ENCODE measurements around the gene SV2C. TPM values are rescaled to one million over a fixed set of nuclear protein-coding genes. Genes with fewer than 3 reads are reported as not detected.

The SV2C gene
- total and polyA plus RNA-seq, 4 donors = under 0.01 to 0.04 (median 0.03) TPM; not detected in 1

DNA sequence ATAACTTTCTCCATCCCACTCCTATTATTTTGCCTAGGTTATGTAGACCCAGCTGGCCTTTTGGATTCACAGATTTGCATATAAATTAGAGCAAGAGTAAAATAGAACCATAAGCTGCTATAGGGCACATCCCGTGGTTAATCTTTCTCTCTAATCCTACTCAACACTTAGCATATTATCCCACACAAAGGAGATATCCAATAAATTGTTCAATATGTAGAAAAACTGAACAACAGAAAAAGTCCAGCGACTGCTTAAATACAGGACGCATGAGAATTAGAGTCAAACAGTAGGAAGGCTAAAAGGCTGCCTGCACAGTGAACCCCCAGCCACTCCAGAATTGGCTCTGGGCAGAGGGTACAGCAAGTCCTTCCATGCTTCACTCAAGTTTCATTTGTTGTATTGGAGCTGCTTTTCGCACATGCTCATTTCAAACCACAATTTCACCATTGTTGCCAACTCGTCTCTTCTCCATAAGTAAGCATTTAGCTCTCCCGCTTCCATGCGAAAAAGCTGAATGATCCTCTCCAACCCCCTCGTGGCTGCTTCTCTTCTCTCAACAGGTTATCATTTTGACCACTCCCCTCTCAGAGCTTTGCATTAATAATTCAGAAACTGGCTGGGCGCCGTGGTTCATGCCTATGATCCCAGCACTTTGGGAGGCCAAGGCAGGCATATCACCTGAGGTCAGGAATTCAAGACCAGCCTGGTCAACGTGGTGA, 305.8 kb downstream of the SV2C start:
- no peak overlapping the region for H3K4me3 ChIP-seq (ENCODE audit: low read depth in 1 of 3, low read length in 3 of 3)
- no peak for TF ChIP-seq EGR1 (IDR thresholded peaks at IDR 0.05; ENCODE audit: low read depth in 2 of 2)
- H3K27ac ChIP-seq (ENCODE audit: low read depth in 1 of 2, low read length in 2 of 2) = peak overlapping the region; percentile 61 to 66
- no peaks in the 10 kb centered on the region for H3K9me3 ChIP-seq (ENCODE audit: control insufficient read depth in 4 of 4, low read length in 3 of 4)
- WGBS = 80% methylated on average over 11 of the region's 11 CpGs
- H3K9ac ChIP-seq (ENCODE audit: low read depth in 1 of 2, low read length in 2 of 2) = no peak overlapping the region
- H3K27me3 ChIP-seq (ENCODE audit: control insufficient read depth in 4 of 4, insufficient read depth in 4 of 4, low read length in 3 of 4) = no peaks in the 10 kb centered on the region
- H3K36me3 ChIP-seq (ENCODE audit: control insufficient read depth in 4 of 4, insufficient read depth in 3 of 4, low read depth in 1 of 4, low read length in 3 of 4) = no peaks in the 10 kb centered on the region
- peaks cover 25 to 70% (median 57%) of the 10 kb centered on the region in 4 donors for H3K4me1 ChIP-seq (ENCODE audit: control insufficient read depth in 4 of 4, insufficient read depth in 4 of 4, low read length in 3 of 4)
- DNase-seq (ENCODE audit: low spot score) = no peak

DNA sequence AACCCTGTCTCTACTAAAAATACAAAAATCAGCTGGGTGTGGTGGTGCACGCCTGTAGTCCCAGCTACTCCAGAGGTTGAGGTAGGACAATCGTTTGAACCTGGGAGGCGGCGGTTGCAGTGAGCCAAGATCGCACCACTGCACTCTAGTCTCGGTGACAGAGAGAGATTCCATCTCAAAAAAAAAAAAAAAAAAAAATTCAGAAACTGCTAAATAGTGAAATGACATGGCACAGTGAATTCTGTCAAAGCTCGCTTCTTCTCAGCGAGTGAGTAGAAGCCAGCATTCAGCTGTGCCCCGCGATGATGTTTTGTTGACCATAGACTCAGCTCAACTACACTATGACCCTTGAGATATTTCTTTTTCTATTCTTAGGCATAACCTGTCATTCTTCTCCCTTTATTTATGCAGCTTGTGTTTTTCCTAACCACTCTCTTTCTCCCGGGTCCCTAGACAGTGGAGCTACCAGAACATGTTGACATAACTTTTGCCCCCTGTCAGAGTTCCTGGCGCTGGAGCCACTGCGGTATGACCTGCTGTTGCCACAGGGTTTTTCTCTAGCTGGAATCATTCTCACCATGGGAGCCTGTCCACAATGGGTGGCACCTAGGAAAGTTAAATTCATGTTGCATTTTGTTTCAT, 306.5 kb downstream of the SV2C start:
- TF ChIP-seq RAD21 (IDR thresholded peaks at IDR 0.05) (peak; percentile 62 to 65), RXRA (IDR thresholded peaks at IDR 0.05) (peak; percentile 80 to 81), YY1 (IDR thresholded peaks at IDR 0.05) (peak; percentile 88), FOXA2 (IDR thresholded peaks at IDR 0.05) (peak; percentile 96), SP1 (IDR thresholded peaks at IDR 0.05) (peak; percentile 91), HNF4G (IDR thresholded peaks at IDR 0.05) (peak; percentile 75), HNF4A (conservative IDR thresholded peaks at IDR 0.05) (peak; percentile 88 to 90), JUND (IDR thresholded peaks at IDR 0.05) (peak; percentile 37 to 52), TAF1 (conservative IDR thresholded peaks at IDR 0.05) (peak; percentile 21), EGR1 (IDR thresholded peaks at IDR 0.05; ENCODE audit: low read depth in 2 of 2) (no peak), GABPA (IDR thresholded peaks at IDR 0.05 in 1 of 2, conservative IDR thresholded peaks at IDR 0.05 in 1 of 2) (no peak), FOXA1 (IDR thresholded peaks at IDR 0.05) (peak; percentile 91), NR2F2 (IDR thresholded peaks at IDR 0.05) (peak; percentile 54)
- TF ChIP-seq, protein P1, sequence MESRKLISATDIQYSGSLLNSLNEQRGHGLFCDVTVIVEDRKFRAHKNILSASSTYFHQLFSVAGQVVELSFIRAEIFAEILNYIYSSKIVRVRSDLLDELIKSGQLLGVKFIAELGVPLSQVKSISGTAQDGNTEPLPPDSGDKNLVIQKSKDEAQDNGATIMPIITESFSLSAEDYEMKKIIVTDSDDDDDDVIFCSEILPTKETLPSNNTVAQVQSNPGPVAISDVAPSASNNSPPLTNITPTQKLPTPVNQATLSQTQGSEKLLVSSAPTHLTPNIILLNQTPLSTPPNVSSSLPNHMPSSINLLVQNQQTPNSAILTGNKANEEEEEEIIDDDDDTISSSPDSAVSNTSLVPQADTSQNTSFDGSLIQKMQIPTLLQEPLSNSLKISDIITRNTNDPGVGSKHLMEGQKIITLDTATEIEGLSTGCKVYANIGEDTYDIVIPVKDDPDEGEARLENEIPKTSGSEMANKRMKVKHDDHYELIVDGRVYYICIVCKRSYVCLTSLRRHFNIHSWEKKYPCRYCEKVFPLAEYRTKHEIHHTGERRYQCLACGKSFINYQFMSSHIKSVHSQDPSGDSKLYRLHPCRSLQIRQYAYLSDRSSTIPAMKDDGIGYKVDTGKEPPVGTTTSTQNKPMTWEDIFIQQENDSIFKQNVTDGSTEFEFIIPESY (IDR thresholded peaks at IDR 0.05) = peak; percentile 21
- TF ChIP-seq, protein P2, sequence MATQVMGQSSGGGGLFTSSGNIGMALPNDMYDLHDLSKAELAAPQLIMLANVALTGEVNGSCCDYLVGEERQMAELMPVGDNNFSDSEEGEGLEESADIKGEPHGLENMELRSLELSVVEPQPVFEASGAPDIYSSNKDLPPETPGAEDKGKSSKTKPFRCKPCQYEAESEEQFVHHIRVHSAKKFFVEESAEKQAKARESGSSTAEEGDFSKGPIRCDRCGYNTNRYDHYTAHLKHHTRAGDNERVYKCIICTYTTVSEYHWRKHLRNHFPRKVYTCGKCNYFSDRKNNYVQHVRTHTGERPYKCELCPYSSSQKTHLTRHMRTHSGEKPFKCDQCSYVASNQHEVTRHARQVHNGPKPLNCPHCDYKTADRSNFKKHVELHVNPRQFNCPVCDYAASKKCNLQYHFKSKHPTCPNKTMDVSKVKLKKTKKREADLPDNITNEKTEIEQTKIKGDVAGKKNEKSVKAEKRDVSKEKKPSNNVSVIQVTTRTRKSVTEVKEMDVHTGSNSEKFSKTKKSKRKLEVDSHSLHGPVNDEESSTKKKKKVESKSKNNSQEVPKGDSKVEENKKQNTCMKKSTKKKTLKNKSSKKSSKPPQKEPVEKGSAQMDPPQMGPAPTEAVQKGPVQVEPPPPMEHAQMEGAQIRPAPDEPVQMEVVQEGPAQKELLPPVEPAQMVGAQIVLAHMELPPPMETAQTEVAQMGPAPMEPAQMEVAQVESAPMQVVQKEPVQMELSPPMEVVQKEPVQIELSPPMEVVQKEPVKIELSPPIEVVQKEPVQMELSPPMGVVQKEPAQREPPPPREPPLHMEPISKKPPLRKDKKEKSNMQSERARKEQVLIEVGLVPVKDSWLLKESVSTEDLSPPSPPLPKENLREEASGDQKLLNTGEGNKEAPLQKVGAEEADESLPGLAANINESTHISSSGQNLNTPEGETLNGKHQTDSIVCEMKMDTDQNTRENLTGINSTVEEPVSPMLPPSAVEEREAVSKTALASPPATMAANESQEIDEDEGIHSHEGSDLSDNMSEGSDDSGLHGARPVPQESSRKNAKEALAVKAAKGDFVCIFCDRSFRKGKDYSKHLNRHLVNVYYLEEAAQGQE (IDR thresholded peaks at IDR 0.05) = no peak
- TF ChIP-seq, protein P3, sequence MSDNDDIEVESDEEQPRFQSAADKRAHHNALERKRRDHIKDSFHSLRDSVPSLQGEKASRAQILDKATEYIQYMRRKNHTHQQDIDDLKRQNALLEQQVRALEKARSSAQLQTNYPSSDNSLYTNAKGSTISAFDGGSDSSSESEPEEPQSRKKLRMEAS (IDR thresholded peaks at IDR 0.05) = peak; percentile 54
- TF ChIP-seq, protein P4, sequence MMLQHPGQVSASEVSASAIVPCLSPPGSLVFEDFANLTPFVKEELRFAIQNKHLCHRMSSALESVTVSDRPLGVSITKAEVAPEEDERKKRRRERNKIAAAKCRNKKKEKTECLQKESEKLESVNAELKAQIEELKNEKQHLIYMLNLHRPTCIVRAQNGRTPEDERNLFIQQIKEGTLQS (IDR thresholded peaks at IDR 0.05) = no peak
- TF ChIP-seq, protein P5, sequence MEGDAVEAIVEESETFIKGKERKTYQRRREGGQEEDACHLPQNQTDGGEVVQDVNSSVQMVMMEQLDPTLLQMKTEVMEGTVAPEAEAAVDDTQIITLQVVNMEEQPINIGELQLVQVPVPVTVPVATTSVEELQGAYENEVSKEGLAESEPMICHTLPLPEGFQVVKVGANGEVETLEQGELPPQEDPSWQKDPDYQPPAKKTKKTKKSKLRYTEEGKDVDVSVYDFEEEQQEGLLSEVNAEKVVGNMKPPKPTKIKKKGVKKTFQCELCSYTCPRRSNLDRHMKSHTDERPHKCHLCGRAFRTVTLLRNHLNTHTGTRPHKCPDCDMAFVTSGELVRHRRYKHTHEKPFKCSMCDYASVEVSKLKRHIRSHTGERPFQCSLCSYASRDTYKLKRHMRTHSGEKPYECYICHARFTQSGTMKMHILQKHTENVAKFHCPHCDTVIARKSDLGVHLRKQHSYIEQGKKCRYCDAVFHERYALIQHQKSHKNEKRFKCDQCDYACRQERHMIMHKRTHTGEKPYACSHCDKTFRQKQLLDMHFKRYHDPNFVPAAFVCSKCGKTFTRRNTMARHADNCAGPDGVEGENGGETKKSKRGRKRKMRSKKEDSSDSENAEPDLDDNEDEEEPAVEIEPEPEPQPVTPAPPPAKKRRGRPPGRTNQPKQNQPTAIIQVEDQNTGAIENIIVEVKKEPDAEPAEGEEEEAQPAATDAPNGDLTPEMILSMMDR (IDR thresholded peaks at IDR 0.05; ENCODE audit: low read depth, low read length, missing input control) = no peak
- Histone ChIP-seq H3K4me1 (ENCODE audit: control insufficient read depth in 4 of 4, insufficient read depth in 4 of 4, low read length in 3 of 4) (peaks cover 22 to 64% (median 52%) of the 10 kb centered on the region in 4 donors), H3K27me3 (ENCODE audit: control insufficient read depth in 4 of 4, insufficient read depth in 4 of 4, low read length in 3 of 4) (no peaks in the 10 kb centered on the region), H3K36me3 (ENCODE audit: control insufficient read depth in 4 of 4, insufficient read depth in 3 of 4, low read depth in 1 of 4, low read length in 3 of 4) (no peaks in the 10 kb centered on the region), H3K9me3 (ENCODE audit: control insufficient read depth in 4 of 4, low read length in 3 of 4) (no peaks in the 10 kb centered on the region), H3K4me3 (ENCODE audit: low read depth in 1 of 3, low read length in 3 of 3) (peak overlapping the region in 1 of 3 donors; percentile 15), H3K9ac (ENCODE audit: low read depth in 1 of 2, low read length in 2 of 2) (peak overlapping the region in 1 of 2 donors; percentile 53), H3K27ac (ENCODE audit: low read depth in 1 of 2, low read length in 2 of 2) (peak overlapping the region; percentile 61 to 66)
- WGBS = 40% methylated on average over 13 of the region's 13 CpGs
- no peak for DNase-seq (ENCODE audit: low spot score)

Data from liver (tissue), 9 donors.